GM18508 (cell line): ENCODE data around the gene CATSPERB.

Experiments
- ATAC-seq: cut with Tn5 transposase; IDR thresholded peaks from one replicate; pipeline ENCODE4 v1.9.1; 2021; ENCODE audit warnings: moderate number of reproducible peaks; ENCODE audit not compliant: insufficient read depth, unreplicated experiment

CATSPERB gene, protein sequence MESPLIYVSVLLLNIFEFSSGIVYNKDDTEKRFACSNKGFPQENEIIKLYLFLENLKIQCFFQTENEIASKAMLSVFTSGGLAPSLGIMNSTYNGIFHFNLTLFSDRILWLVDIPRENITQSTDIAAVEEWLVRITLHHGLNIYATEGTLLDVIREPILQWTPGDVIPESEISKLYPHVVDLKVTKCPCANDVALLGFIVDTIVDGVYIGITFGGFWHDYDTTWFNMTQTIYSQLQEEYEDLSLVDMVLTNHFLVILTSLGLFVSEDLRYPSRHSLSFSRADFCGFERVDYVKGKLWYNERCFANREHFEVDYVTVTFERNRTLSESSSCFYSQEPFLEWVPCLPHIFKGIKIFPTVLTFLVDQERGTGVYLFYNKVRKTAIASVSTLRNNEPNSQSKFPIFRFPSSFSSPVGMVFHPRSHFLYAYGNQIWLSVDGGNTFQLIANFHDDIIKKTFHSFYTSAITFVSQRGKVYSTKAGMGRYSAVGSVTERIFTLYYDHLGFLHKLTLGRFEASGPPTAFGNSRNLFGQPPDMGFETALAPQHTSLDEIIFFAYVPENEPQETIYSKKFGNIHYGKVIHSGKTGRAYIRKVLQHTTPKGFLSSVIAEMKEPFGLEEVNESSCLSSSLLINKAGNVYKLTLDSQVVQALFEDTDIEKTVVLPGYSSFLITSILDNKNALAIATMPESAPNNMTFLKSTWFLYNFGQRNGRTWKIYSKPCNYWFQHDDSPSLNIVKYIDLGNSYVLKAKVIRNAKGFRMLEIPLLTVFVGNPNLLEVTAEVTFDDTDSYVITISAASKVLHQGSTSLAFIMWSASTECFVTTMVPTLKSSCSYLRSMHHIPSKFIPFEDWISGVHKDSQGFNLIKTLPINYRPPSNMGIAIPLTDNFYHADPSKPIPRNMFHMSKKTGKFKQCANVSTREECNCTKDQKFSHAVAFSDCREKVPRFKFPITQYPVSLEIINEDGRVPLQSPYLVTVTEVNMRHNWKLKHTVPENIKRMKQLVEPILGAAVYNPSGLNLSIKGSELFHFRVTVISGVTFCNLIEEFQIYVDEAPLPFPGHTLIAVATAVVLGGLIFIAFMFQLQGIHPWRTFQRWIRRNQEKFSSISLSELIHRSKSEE

DNA sequence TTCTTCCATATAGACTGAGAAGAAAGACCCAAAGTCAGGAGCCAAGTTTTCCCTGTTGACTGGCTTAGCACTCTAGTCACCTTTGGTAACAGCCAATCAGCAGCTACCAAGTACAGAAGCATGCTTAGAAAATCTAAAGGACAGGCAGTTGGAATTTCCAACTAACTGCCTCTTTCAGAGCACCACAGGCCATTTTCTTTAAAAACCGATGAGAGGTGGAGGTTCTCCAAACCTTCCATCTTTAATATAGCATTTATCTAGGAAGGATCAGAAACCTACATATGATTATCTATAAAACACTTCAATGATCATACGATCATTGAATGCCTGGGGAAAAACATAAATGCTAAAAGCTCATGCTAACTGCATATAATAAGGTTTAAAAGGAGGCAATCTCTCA lies at the start of gene CATSPERB:
Gene CATSPERB, minus strand, starts transcription at position 101 of the 400 bp plus-strand sequence. CDS start 2,607 bp downstream, outside the sequence.
- ATAC-seq = no peak

GRCh38 chr14:91780452-91780851 lies 48.6 kb upstream of the CATSPERB start:
- no peak for ATAC-seq

GRCh38 chr14:91778217-91778616 lies 46.3 kb upstream of the CATSPERB start:
- ATAC-seq = no peak

GRCh38 chr14:91774140-91775096 lies 42.5 kb upstream of the CATSPERB start:
- no peak for ATAC-seq

- no peak for ATAC-seq
These were observed 38.3 kb upstream of the CATSPERB start for GRCh38 chr14:91770185-91770584.

- no peak for ATAC-seq
These were observed 23.8 kb upstream of the CATSPERB start for GRCh38 chr14:91755570-91756295.

DNA sequence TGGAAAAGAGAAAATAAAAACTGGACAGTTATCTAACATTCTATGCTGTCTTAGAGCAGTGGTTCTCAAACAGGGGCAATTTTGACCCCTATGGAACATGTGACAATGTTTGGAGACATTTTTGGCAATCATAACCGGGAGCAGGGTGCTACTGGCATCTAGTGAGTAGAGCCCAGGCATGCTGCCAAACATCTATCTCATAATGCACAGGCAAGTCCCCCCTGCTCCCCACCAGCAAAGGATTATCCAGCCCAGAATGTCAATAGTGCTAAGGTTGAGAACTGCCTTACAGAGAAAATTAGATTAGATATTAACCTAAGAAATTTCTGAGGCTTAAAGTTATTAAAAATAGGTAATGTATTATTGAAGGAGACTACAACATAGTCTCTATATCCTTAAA lies 22.9 kb upstream of the CATSPERB start:
- ATAC-seq = no peak

GRCh38 chr14:91754185-91754584 lies 22.3 kb upstream of the CATSPERB start:
- no peak for ATAC-seq

DNA sequence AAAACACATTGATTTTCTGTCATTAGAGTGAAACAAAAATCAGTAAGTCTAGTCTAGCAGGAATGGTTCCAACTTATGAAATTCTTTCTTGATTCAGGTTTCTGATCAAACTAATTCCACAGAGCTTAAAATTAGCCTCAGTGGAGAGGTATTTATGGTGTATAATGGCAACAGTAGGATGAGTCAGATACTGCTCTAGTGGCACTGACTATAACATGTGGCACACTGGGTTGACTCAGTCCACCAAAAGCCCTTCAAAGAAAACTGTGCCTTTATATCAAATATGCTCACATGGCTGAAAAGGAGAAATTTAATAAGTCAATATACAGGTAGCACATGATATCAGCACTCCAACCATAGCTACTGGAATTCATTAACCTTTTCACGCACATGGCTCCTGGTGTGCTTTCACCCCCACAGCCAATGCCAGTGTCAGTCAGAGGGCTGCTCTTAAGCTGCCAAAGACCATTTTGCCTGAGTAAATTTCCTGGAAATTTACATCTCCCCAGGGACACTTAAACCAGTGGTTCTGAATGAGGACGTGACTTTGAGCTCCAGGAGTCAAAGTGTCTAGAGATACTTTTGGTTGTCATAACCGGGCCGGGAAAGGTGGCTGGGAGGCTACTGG lies 21.7 kb upstream of the CATSPERB start:
- ATAC-seq = no peak

GRCh38 chr14:91752961-91753360 lies 21.1 kb upstream of the CATSPERB start:
- no peak for ATAC-seq

GRCh38 chr14:91751719-91752118 lies 19.8 kb upstream of the CATSPERB start:
- ATAC-seq = no peak

DNA sequence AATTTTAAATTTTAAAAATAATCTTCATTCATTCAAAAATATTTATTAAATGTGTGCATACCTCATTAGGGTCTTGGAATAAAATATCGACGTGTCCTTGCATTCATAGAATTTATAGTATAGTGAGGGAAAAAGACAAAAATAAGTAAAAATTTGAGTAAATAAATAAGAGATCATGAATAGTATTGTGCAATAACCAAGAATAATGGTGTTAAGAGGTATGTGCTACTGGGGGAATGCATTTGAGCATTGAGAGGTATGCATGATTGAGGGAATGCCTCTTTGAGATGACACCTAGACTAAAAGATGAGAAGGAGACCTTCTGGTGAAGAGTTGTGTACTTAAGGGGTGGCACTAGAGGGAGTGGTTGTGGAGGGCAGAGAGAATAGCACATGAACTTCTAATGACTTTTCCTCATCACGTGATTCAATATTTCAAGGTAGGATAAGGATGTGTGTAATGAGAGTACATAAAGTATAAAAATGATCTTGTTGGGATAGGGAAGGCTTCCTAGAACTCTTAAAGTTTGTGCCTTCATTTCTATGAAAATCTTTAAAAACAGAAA lies 18.8 kb upstream of the CATSPERB start:
- ATAC-seq = no peak

DNA sequence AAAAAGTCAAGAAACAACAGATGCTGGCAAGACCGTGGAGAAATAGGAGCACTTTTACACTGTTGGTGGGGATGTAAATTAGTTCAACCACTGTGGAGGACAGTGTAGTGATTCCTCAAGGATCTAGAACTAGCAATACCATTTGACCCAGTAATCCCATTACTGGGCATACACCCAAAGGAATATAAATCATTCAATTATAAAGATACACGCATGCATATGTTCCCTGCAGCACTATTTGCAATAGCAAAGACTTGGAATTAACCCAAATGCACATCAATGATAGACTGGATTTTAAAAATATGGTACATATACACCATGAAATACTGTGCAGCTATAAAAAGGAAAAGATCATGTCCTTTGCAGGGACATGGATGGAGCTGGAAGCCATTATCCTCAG lies 18.0 kb upstream of the CATSPERB start:
- no peak for ATAC-seq

DNA sequence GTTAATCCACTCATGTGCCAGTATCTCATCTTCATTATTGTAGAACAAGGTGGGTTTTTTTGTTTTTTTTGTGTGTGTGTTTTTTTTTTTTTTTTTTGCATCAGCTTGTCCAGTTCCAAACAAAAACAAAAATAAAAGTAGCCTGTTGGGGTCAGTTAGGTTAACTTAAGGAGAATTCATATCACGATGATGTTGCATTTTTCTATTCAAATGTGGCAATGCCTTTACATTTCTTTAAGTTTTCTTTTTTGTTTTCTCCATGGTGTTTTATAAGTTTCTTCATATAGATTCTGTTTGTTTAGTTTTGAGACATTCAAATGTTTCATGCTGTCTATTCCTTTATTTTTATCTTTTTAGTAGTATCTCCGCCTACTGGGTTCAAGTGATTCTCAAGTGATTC lies 16.2 kb upstream of the CATSPERB start:
- no peak for ATAC-seq

DNA sequence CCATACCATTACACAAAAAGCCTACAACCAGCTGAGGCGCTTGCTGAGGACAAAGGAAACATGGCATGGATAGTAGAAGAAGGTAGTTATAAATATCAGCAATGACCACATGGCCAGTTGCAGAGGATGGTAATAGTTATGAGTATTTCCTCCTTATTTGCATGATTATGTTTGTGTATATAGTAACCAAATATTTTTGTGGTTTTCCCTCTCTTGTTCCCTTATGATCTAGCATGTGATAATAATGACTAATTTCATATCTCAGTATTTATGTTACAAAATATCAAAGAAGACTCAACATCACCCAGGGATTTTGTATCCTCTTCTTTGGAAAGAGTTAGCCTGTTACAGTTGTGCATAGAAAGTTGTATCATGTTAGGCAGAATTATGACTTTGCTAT lies 13.5 kb upstream of the CATSPERB start:
- ATAC-seq = no peak

DNA sequence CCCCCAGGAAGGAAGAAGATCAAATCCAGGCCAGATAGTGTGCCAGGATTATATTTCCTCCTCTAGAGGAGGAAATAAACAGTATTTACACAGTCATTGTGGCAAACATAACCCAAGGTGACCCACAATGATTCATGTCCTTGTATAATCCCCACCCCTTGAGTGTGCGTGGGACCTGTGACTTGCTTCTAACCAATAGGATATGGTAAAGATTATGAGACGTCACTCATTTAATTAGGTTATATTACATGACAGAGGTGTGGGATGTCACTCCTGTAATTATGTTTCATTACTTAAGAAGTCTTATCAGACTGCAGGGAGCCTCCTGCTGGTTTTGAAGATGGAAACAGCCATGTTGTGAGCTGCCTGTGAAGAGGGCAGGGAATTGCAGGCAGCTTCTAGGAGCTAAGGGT lies 12.2 kb upstream of the CATSPERB start:
- no peak for ATAC-seq

- ATAC-seq = no peak
These were observed 11.4 kb upstream of the CATSPERB start for GRCh38 chr14:91743305-91743653.

GRCh38 chr14:91742621-91743304 lies 10.9 kb upstream of the CATSPERB start:
- ATAC-seq = no peak
